ENCODE data around the gene OBP2A. TPM values are rescaled to one million over a fixed set of nuclear protein-coding genes. Genes with fewer than 3 reads are reported as not detected.

Gene OBP2A
- total and polyA plus RNA-seq, 2 donors (not counting 3 experiments of a cell fraction or from before 2014, with no cell fraction given) = not detected

- ChIA-PET CTCF (no interaction called here), POLR2A (no interaction called here)
- Histone ChIP-seq H2AFZ (ENCODE audit: low read depth, low read length) (peak overlapping the region; percentile 63), H3K36me3 (ENCODE audit: control insufficient read depth in 2 of 2, extremely low read depth in 1 of 2, insufficient read depth in 2 of 2, low read length in 2 of 2) (peaks cover 2 to 28% of the 10 kb centered on the region in 2 experiments), H3K4me1 (ENCODE audit: control insufficient read depth, extremely low read depth, insufficient read depth, low read length) (peaks cover 14% of the 10 kb centered on the region), H3K27me3 (ENCODE audit: control insufficient read depth in 2 of 2, insufficient read depth in 2 of 2, low read length in 2 of 2) (no peaks in the 10 kb centered on the region), H3K4me2 (ENCODE audit: insufficient read depth, low read length) (peak overlapping the region; percentile 92), H3K4me3 (replicated peaks in 1 of 3; ENCODE audit: insufficient read depth in 1 of 3, low read depth in 1 of 3, low read length in 3 of 3) (peak overlapping the region; percentile 58 to 92 (median 72)), H3K9me1 (replicated peaks; ENCODE audit: control insufficient read depth, extremely low read depth, insufficient read depth, low read length) (no peaks in the 10 kb centered on the region), H3K27ac (ENCODE audit: insufficient read depth, low read depth, low read length) (peak overlapping the region; percentile 54), H3K9me3 (replicated peaks; ENCODE audit: control insufficient read depth, insufficient read depth, low read length) (no peaks in the 10 kb centered on the region), H4K20me1 (replicated peaks; ENCODE audit: control insufficient read depth, extremely low read depth, insufficient read depth, low read length) (no peaks in the 10 kb centered on the region), H3K79me2 (ENCODE audit: control insufficient read depth, insufficient read depth, low read length) (peaks cover 21% of the 10 kb centered on the region), H3K9ac (replicated peaks; ENCODE audit: extremely low read depth, insufficient read depth, low read length) (peak overlapping the region; percentile 79)
- intact Hi-C loops (cut with micrococcal nuclease) (loop anchor here (5.0 kb wide), 1 partner anchor 101 kb away; no protein-coding TSS in a partner anchor), dilution Hi-C loops (cut with MboI; ENCODE audit: extremely low pct_ligation_motif_present, low sequenced_read_pairs) (no loop called here)
- FAIRE-seq (no peak), DNase-seq (ENCODE audit: low read depth, low spot score) (no peak)
- TSS peak; percentile 32 for BruUV-seq (replicated peaks)
- TF ChIP-seq GATA2 (IDR thresholded peaks at IDR 0.05; ENCODE audit: insufficient read depth, insufficient read length, low read depth, low read length) (no peak), POLR2A (IDR thresholded peaks at IDR 0.05; ENCODE audit: low read depth, low read length) (no peak), POLR2AphosphoS5 (IDR thresholded peaks at IDR 0.05; ENCODE audit: insufficient read depth, low read depth, low read length) (peak; percentile 25), MYC (IDR thresholded peaks at IDR 0.05; ENCODE audit: low read depth, low read length) (no peak)
Measured at GRCh38 chr9:135501261-135502167, 44.4 kb upstream of the OBP2A start.

GRCh38 chr9:135502168-135502872, 43.6 kb upstream of the OBP2A start:
- Histone ChIP-seq H3K9me3 (replicated peaks; ENCODE audit: control insufficient read depth, insufficient read depth, low read length) (no peaks in the 10 kb centered on the region), H3K4me1 (ENCODE audit: control insufficient read depth, extremely low read depth, insufficient read depth, low read length) (peaks cover 14% of the 10 kb centered on the region), H3K4me2 (ENCODE audit: insufficient read depth, low read length) (peak overlapping the region; percentile 92), H3K4me3 (replicated peaks in 1 of 3; ENCODE audit: insufficient read depth in 1 of 3, low read depth in 1 of 3, low read length in 3 of 3) (no peak overlapping the region), H4K20me1 (replicated peaks; ENCODE audit: control insufficient read depth, extremely low read depth, insufficient read depth, low read length) (no peaks in the 10 kb centered on the region), H3K9ac (replicated peaks; ENCODE audit: extremely low read depth, insufficient read depth, low read length) (no peak overlapping the region), H3K79me2 (ENCODE audit: control insufficient read depth, insufficient read depth, low read length) (peaks cover 21% of the 10 kb centered on the region), H3K9me1 (replicated peaks; ENCODE audit: control insufficient read depth, extremely low read depth, insufficient read depth, low read length) (no peaks in the 10 kb centered on the region), H3K36me3 (ENCODE audit: control insufficient read depth in 2 of 2, extremely low read depth in 1 of 2, insufficient read depth in 2 of 2, low read length in 2 of 2) (peaks cover 2 to 28% of the 10 kb centered on the region in 2 experiments), H2AFZ (ENCODE audit: low read depth, low read length) (no peak overlapping the region), H3K27ac (ENCODE audit: insufficient read depth, low read depth, low read length) (no peak overlapping the region), H3K27me3 (ENCODE audit: control insufficient read depth in 2 of 2, insufficient read depth in 2 of 2, low read length in 2 of 2) (no peaks in the 10 kb centered on the region)
- dilution Hi-C loops (cut with MboI; ENCODE audit: extremely low pct_ligation_motif_present, low sequenced_read_pairs) = no loop called here
- FAIRE-seq (no peak), DNase-seq (ENCODE audit: low read depth, low spot score) (no peak)
- ChIA-PET POLR2A (no interaction called here), CTCF (no interaction called here)
- no TSS peak for BruUV-seq (replicated peaks)
- intact Hi-C loops (cut with micrococcal nuclease) = loop anchor here (5.0 kb wide), 1 partner anchor 100 kb away; no protein-coding TSS in a partner anchor
- no peak for TF ChIP-seq JUN (IDR thresholded peaks at IDR 0.05; ENCODE audit: borderline replicate concordance, insufficient read depth, insufficient read length, low read depth)
